ENCODE results near the gene TMEM219.

TMEM219 gene

GRCh38 chr16:29987371-29988085, 25.6 kb downstream of the TMEM219 start:
- H3K27ac ChIP-seq, result no peak overlapping the region
- peaks cover 8% of the 10 kb centered on the region; the same call in 1 of the 2 replicates for H4K20me1 ChIP-seq
- 0 out of 2 replicates have a peak overlapping the region, but pooled peaks have one; percentile 6 for H3K9ac ChIP-seq
- H3K4me2 ChIP-seq, result no peak overlapping the region
- H3K9me3 ChIP-seq, result no peaks in the 10 kb centered on the region
- no peak for TF ChIP-seq Cebpa-rat (IDR thresholded peaks at IDR 0.05)
- H3K36me3 ChIP-seq, result peaks cover 99% of the 10 kb centered on the region
- H3K4me1 ChIP-seq, result no peaks in the 10 kb centered on the region
- H3K4me3 ChIP-seq, result no peak overlapping the region
- no peaks in the 10 kb centered on the region for H3K27me3 ChIP-seq

- Histone ChIP-seq H3K27ac (no peak overlapping the region), H3K27me3 (no peaks in the 10 kb centered on the region), H3K4me1 (peaks cover 7% of the 10 kb centered on the region), H4K20me1 (peaks cover 5% of the 10 kb centered on the region; the same call in 1 of the 2 replicates), H3K4me3 (no peak overlapping the region), H3K9ac (no peak overlapping the region), H3K4me2 (no peak overlapping the region), H3K36me3 (peaks cover 99% of the 10 kb centered on the region), H3K9me3 (no peaks in the 10 kb centered on the region)
- no peak for TF ChIP-seq Cebpa-rat (IDR thresholded peaks at IDR 0.05)
Observed at GRCh38 chr16:29988346-29989075, 26.6 kb downstream of the TMEM219 start.

GRCh38 chr16:29989111-29989858, 27.4 kb downstream of the TMEM219 start:
- Histone ChIP-seq H3K36me3 (peaks cover 98% of the 10 kb centered on the region), H3K4me2 (no peak overlapping the region), H3K4me1 (peaks cover 14% of the 10 kb centered on the region), H3K4me3 (no peak overlapping the region), H3K9ac (no peak overlapping the region), H3K27me3 (no peaks in the 10 kb centered on the region), H3K9me3 (no peaks in the 10 kb centered on the region), H3K27ac (no peak overlapping the region), H4K20me1 (no peaks in the 10 kb centered on the region; the same call in 1 of the 2 replicates)
- TF ChIP-seq Cebpa-rat (IDR thresholded peaks at IDR 0.05), result no peak

GRCh38 chr16:29990034-29990433, 28.2 kb downstream of the TMEM219 start:
- Histone ChIP-seq H3K27ac (no peak overlapping the region), H3K9ac (no peak overlapping the region), H3K36me3 (peaks cover 91% of the 10 kb centered on the region)

GRCh38 chr16:29990883-29991570, 29.1 kb downstream of the TMEM219 start:
- no peaks in the 10 kb centered on the region; the same call in 1 of the 2 replicates for H4K20me1 ChIP-seq
- H3K9me3 ChIP-seq, result no peaks in the 10 kb centered on the region
- no peak overlapping the region for H3K4me2 ChIP-seq
- no peak overlapping the region for H3K9ac ChIP-seq
- TF ChIP-seq Cebpa-rat (IDR thresholded peaks at IDR 0.05), result no peak
- H3K27me3 ChIP-seq, result no peaks in the 10 kb centered on the region
- H3K27ac ChIP-seq, result no peak overlapping the region
- peaks cover 23% of the 10 kb centered on the region for H3K4me1 ChIP-seq
- peaks cover 81% of the 10 kb centered on the region for H3K36me3 ChIP-seq
- no peak overlapping the region for H3K4me3 ChIP-seq

More at GRCh38 chr16:29990034-29990433, 28.2 kb downstream of the TMEM219 start:
- no peaks in the 10 kb centered on the region for H3K27me3 ChIP-seq
- H3K4me2 ChIP-seq, result no peak overlapping the region
- peaks cover 22% of the 10 kb centered on the region for H3K4me1 ChIP-seq
- TF ChIP-seq Cebpa-rat (IDR thresholded peaks at IDR 0.05), result no peak
- no peaks in the 10 kb centered on the region; the same call in 1 of the 2 replicates for H4K20me1 ChIP-seq
- H3K4me3 ChIP-seq, result no peak overlapping the region
- H3K9me3 ChIP-seq, result no peaks in the 10 kb centered on the region

GRCh38 chr16:29991571-29991904, 29.7 kb downstream of the TMEM219 start:
- no peaks in the 10 kb centered on the region; the same call in 1 of the 2 replicates for H4K20me1 ChIP-seq
- no peak overlapping the region; the same call in 1 of the 2 replicates for H3K9ac ChIP-seq
- TF ChIP-seq Cebpa-rat (IDR thresholded peaks at IDR 0.05), result no peak
- H3K27me3 ChIP-seq, result no peaks in the 10 kb centered on the region
- no peaks in the 10 kb centered on the region for H3K9me3 ChIP-seq
- H3K4me2 ChIP-seq, result no peak overlapping the region
- no peak overlapping the region for H3K27ac ChIP-seq
- H3K4me1 ChIP-seq, result peaks cover 23% of the 10 kb centered on the region
- no peak overlapping the region for H3K4me3 ChIP-seq
- H3K36me3 ChIP-seq, result peaks cover 76% of the 10 kb centered on the region

- peaks cover 66% of the 10 kb centered on the region for H3K36me3 ChIP-seq
- no peaks in the 10 kb centered on the region for H3K9me3 ChIP-seq
- H4K20me1 ChIP-seq, result no peaks in the 10 kb centered on the region; the same call in 1 of the 2 replicates
- H3K4me2 ChIP-seq, result no peak overlapping the region
- TF ChIP-seq Cebpa-rat (IDR thresholded peaks at IDR 0.05), result no peak
- H3K27ac ChIP-seq, result no peak overlapping the region; the same call in 1 of the 2 replicates
- H3K4me3 ChIP-seq, result no peak overlapping the region
- no peak overlapping the region for H3K9ac ChIP-seq
- peaks cover 32% of the 10 kb centered on the region for H3K4me1 ChIP-seq
- no peaks in the 10 kb centered on the region for H3K27me3 ChIP-seq
Observed at GRCh38 chr16:29992344-29992967, 30.6 kb downstream of the TMEM219 start.

- Histone ChIP-seq H3K4me1 (peaks cover 41% of the 10 kb centered on the region), H3K9me3 (no peaks in the 10 kb centered on the region), H3K4me2 (peak overlapping the region; percentile 91), H3K9ac (peak overlapping the region; percentile 98), H3K27me3 (no peaks in the 10 kb centered on the region), H3K27ac (peak overlapping the region; percentile 99), H3K4me3 (no peak overlapping the region), H3K36me3 (peaks cover 65% of the 10 kb centered on the region), H4K20me1 (no peaks in the 10 kb centered on the region; the same call in 1 of the 2 replicates)
- no peak for TF ChIP-seq Cebpa-rat (IDR thresholded peaks at IDR 0.05)
Observed at GRCh38 chr16:29993191-29993902, 31.5 kb downstream of the TMEM219 start.
